GM21528 (cell line): ENCODE measurements around the gene ATG7.
"Not testable (repeated sequence)": the region's sequence is repeated elsewhere in the genome, so short reads cannot be mapped to it uniquely, and the experiment has no call there.

ENCODE experiments used
- ATAC-seq: cut with Tn5 transposase; IDR thresholded peaks from one replicate; pipeline ENCODE4 v1.9.1; 2021; ENCODE audit warnings: mild to moderate bottlenecking, moderate library complexity; ENCODE audit not compliant: unreplicated experiment, low FRiP score

ATG7 gene

GRCh38 chr3:11415099-11415498 lies 142.9 kb downstream of the ATG7 start:
- no peak for ATAC-seq

GRCh38 chr3:11420066-11420465 lies 147.9 kb downstream of the ATG7 start:
- no peak for ATAC-seq

GRCh38 chr3:11422291-11422690 lies 150.1 kb downstream of the ATG7 start:
- ATAC-seq = no peak

GRCh38 chr3:11423868-11424267 lies 151.7 kb downstream of the ATG7 start:
- no peak for ATAC-seq

GRCh38 chr3:11424277-11424676 lies 152.1 kb downstream of the ATG7 start:
- ATAC-seq = no peak

GRCh38 chr3:11430207-11430606 lies 158.0 kb downstream of the ATG7 start:
- no peak for ATAC-seq

GRCh38 chr3:11430624-11431023 lies 158.4 kb downstream of the ATG7 start:
- ATAC-seq = no peak

GRCh38 chr3:11431319-11431718 lies 159.1 kb downstream of the ATG7 start:
- ATAC-seq = no peak

GRCh38 chr3:11434017-11434526 lies 161.9 kb downstream of the ATG7 start:
- no peak for ATAC-seq

GRCh38 chr3:11434563-11435096 lies 162.4 kb downstream of the ATG7 start:
- no peak for ATAC-seq

- ATAC-seq = no peak
Measured at GRCh38 chr3:11435440-11436165, 163.4 kb downstream of the ATG7 start.

GRCh38 chr3:11436775-11437174 lies 164.6 kb downstream of the ATG7 start:
- no peak for ATAC-seq

- no peak for ATAC-seq
Measured at GRCh38 chr3:11437506-11437905, 165.3 kb downstream of the ATG7 start.

GRCh38 chr3:11438646-11439045 lies 166.4 kb downstream of the ATG7 start:
- ATAC-seq = no peak

- not testable (repeated sequence) for ATAC-seq
Measured at GRCh38 chr3:11441346-11441745, 169.1 kb downstream of the ATG7 start.

- no peak for ATAC-seq
Measured at GRCh38 chr3:11444404-11444803, 172.2 kb downstream of the ATG7 start.

- ATAC-seq = not testable (repeated sequence)
Measured at GRCh38 chr3:11445193-11445592, 173.0 kb downstream of the ATG7 start.

GRCh38 chr3:11445883-11446282 lies 173.7 kb downstream of the ATG7 start:
- ATAC-seq = no peak

- no peak for ATAC-seq
Measured at GRCh38 chr3:11447584-11448200, 175.5 kb downstream of the ATG7 start.

GRCh38 chr3:11450015-11450414 lies 177.8 kb downstream of the ATG7 start:
- no peak for ATAC-seq

- no peak for ATAC-seq
Measured at GRCh38 chr3:11452312-11452711, 180.1 kb downstream of the ATG7 start.
